ENCODE data around the gene PLXDC2. TPM values are rescaled to one million over a fixed set of nuclear protein-coding genes. Genes with fewer than 3 reads are reported as not detected.

PLXDC2 gene
- total and polyA plus RNA-seq, 2 donors (not counting 1 experiment from before 2014, with no cell fraction given): 4.2 to 5.1 TPM

- H3K79me2 ChIP-seq (ENCODE audit: control insufficient read depth, insufficient read depth, low read length): no peaks in the 10 kb centered on the region
- H3K4me2 ChIP-seq (ENCODE audit: extremely low read depth, insufficient read depth, low read length): no peak overlapping the region
- H3K4me3 ChIP-seq (replicated peaks in 1 of 4; ENCODE audit: control extremely low read depth in 1 of 4, insufficient read depth in 1 of 4, low read depth in 3 of 4, low read length in 4 of 4): no peak overlapping the region
- no peak for DNase-seq (ENCODE audit: low read depth in 2 of 2)
- H2AFZ ChIP-seq (ENCODE audit: low read length): no peak overlapping the region
- H3K9ac ChIP-seq (ENCODE audit: insufficient read depth, low read length): no peak overlapping the region
- TF ChIP-seq CTCF (conservative IDR thresholded peaks at IDR 0.05 in 1 of 2, IDR thresholded peaks at IDR 0.05 in 1 of 2; ENCODE audit: low read depth in 1 of 2, low read length in 2 of 2) (no peak), EZH2 (IDR thresholded peaks at IDR 0.05; ENCODE audit: low read length, missing control alignments) (no peak)
- H3K4me1 ChIP-seq (ENCODE audit: control insufficient read depth, extremely low read depth, insufficient read depth, low read length): no peaks in the 10 kb centered on the region
- no peaks in the 10 kb centered on the region for H3K36me3 ChIP-seq (ENCODE audit: control insufficient read depth, insufficient read depth, low read length)
- H3K27me3 ChIP-seq (ENCODE audit: control insufficient read depth, insufficient read depth, low read length): no peaks in the 10 kb centered on the region
- H4K20me1 ChIP-seq (ENCODE audit: control insufficient read depth, extremely low read depth, insufficient read depth, low read length): no peaks in the 10 kb centered on the region
- H3K27ac ChIP-seq (ENCODE audit: insufficient read depth, low read length): no peak overlapping the region
- H3K9me3 ChIP-seq (ENCODE audit: control insufficient read depth, insufficient read depth, low read depth, low read length): no peaks in the 10 kb centered on the region
Measured at GRCh38 chr10:19891429-19891828, 75.2 kb downstream of the PLXDC2 start.

GRCh38 chr10:19892270-19892669 lies 76.0 kb downstream of the PLXDC2 start:
- no peak for TF ChIP-seq CTCF (conservative IDR thresholded peaks at IDR 0.05 in 1 of 2, IDR thresholded peaks at IDR 0.05 in 1 of 2; ENCODE audit: low read depth in 1 of 2, low read length in 2 of 2)
- no peak for TF ChIP-seq EZH2 (IDR thresholded peaks at IDR 0.05; ENCODE audit: low read length, missing control alignments)
- no peak for DNase-seq (ENCODE audit: low read depth in 2 of 2)

GRCh38 chr10:19892677-19893076 lies 76.4 kb downstream of the PLXDC2 start:
- no peaks in the 10 kb centered on the region for H3K4me1 ChIP-seq (ENCODE audit: control insufficient read depth, extremely low read depth, insufficient read depth, low read length)
- no peak overlapping the region for H3K4me3 ChIP-seq (replicated peaks in 1 of 4; ENCODE audit: control extremely low read depth in 1 of 4, insufficient read depth in 1 of 4, low read depth in 3 of 4, low read length in 4 of 4)
- H3K4me2 ChIP-seq (ENCODE audit: extremely low read depth, insufficient read depth, low read length): no peak overlapping the region
- no peak for DNase-seq (ENCODE audit: low read depth in 2 of 2)
- H3K36me3 ChIP-seq (ENCODE audit: control insufficient read depth, insufficient read depth, low read length): no peaks in the 10 kb centered on the region
- no peaks in the 10 kb centered on the region for H3K79me2 ChIP-seq (ENCODE audit: control insufficient read depth, insufficient read depth, low read length)
- H3K9me3 ChIP-seq (ENCODE audit: control insufficient read depth, insufficient read depth, low read depth, low read length): no peaks in the 10 kb centered on the region
- no peak overlapping the region for H2AFZ ChIP-seq (ENCODE audit: low read length)
- H3K27ac ChIP-seq (ENCODE audit: insufficient read depth, low read length): no peak overlapping the region
- no peaks in the 10 kb centered on the region for H3K27me3 ChIP-seq (ENCODE audit: control insufficient read depth, insufficient read depth, low read length)
- no peak overlapping the region for H3K9ac ChIP-seq (ENCODE audit: insufficient read depth, low read length)
- no peaks in the 10 kb centered on the region for H4K20me1 ChIP-seq (ENCODE audit: control insufficient read depth, extremely low read depth, insufficient read depth, low read length)
- no peak for TF ChIP-seq EZH2 (IDR thresholded peaks at IDR 0.05; ENCODE audit: low read length, missing control alignments)
- TF ChIP-seq CTCF (conservative IDR thresholded peaks at IDR 0.05 in 1 of 2, IDR thresholded peaks at IDR 0.05 in 1 of 2; ENCODE audit: low read depth in 1 of 2, low read length in 2 of 2): no peak

More at GRCh38 chr10:19892270-19892669, 76.0 kb downstream of the PLXDC2 start:
- Histone ChIP-seq H2AFZ (ENCODE audit: low read length) (no peak overlapping the region), H3K36me3 (ENCODE audit: control insufficient read depth, insufficient read depth, low read length) (no peaks in the 10 kb centered on the region), H4K20me1 (ENCODE audit: control insufficient read depth, extremely low read depth, insufficient read depth, low read length) (no peaks in the 10 kb centered on the region), H3K4me1 (ENCODE audit: control insufficient read depth, extremely low read depth, insufficient read depth, low read length) (no peaks in the 10 kb centered on the region), H3K4me2 (ENCODE audit: extremely low read depth, insufficient read depth, low read length) (no peak overlapping the region), H3K9me3 (ENCODE audit: control insufficient read depth, insufficient read depth, low read depth, low read length) (no peaks in the 10 kb centered on the region), H3K9ac (ENCODE audit: insufficient read depth, low read length) (no peak overlapping the region), H3K27me3 (ENCODE audit: control insufficient read depth, insufficient read depth, low read length) (no peaks in the 10 kb centered on the region), H3K27ac (ENCODE audit: insufficient read depth, low read length) (no peak overlapping the region), H3K79me2 (ENCODE audit: control insufficient read depth, insufficient read depth, low read length) (no peaks in the 10 kb centered on the region), H3K4me3 (replicated peaks in 1 of 4; ENCODE audit: control extremely low read depth in 1 of 4, insufficient read depth in 1 of 4, low read depth in 3 of 4, low read length in 4 of 4) (no peak overlapping the region)
